Duodenal mucosa (tissue), 2 donors: ENCODE results near the gene DIDO1.
"Not testable (repeated sequence)": the region's sequence is repeated elsewhere in the genome, so short reads cannot be mapped to it uniquely, and the experiment has no call there.

Experiments
- H3K27ac ChIP-seq: one replicate; pipeline ENCODE4 v1.7.0; 2013; ENCODE audit warnings: low read depth, low read length
- H3K27me3 ChIP-seq, 2 donors: one replicate each; pipeline ENCODE4 v1.7.0; 2013; ENCODE audit warnings: low read length in 2 of 2, control low read depth in 1 of 2; ENCODE audit not compliant: insufficient read depth in 2 of 2, control insufficient read depth in 1 of 2
- H3K36me3 ChIP-seq, 2 donors: one replicate each; pipeline ENCODE4 v1.7.0; 2013; ENCODE audit warnings: low read length in 2 of 2, control low read depth in 1 of 2; ENCODE audit not compliant: insufficient read depth in 2 of 2, control insufficient read depth in 1 of 2
- H3K4me1 ChIP-seq, 2 donors: one replicate each; pipeline ENCODE4 v1.7.0; 2013; ENCODE audit warnings: low read length in 2 of 2, control low read depth in 1 of 2; ENCODE audit not compliant: insufficient read depth in 2 of 2, control insufficient read depth in 1 of 2
- H3K4me3 ChIP-seq, 2 donors: one replicate each; pipeline ENCODE4 v1.7.0; 2013; ENCODE audit warnings: low read length in 2 of 2, low read depth in 1 of 2
- H3K9ac ChIP-seq, 2 donors: one replicate each; pipeline ENCODE4 v1.7.0; 2013; ENCODE audit warnings: low read length in 2 of 2, low read depth in 1 of 2
- H3K9me3 ChIP-seq, 2 donors: one replicate each; pipeline ENCODE4 v1.7.0; 2013; ENCODE audit warnings: low read length in 2 of 2, control low read depth in 1 of 2; ENCODE audit not compliant: control insufficient read depth in 1 of 2

DIDO1 gene

DNA sequence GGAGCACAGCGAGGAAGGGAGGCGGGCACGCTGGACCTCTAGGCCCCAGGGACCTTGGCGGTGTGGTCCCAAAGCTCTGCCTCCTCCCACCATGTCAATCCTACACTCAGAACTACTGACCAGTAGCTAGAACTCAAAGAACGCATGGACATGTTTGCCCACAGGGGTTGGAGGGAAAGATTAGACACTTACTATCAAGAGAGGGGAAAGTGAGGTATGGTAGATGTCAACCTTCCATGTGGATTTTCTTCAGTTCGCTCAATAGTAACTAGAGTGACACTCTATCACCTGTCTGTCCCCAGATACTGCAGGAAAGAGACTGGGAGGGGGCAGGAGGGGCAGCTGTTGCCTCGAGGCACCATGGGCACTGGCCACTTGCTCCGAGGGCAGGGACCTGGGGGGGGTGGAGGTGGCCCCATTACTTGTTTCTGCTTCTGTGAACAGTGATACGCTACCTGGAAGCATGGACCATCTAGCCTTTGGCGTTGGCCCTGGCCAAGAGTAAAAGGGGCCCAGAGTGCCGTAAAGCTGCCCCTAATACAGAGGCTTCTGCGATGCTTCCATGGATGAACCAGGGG lies 912 bp upstream of the DIDO1 start:
- H3K9ac ChIP-seq: peak overlapping the region in 1 of 2 donors; percentile 87
- H3K27me3 ChIP-seq: no peaks in the 10 kb centered on the region
- H3K4me3 ChIP-seq: peak overlapping the region; percentile 92 to 93
- H3K4me1 ChIP-seq: peaks cover 52 to 56% of the 10 kb centered on the region in 2 donors
- H3K9me3 ChIP-seq: no peaks in the 10 kb centered on the region
- no peak overlapping the region for H3K27ac ChIP-seq
- H3K36me3 ChIP-seq: no peaks in the 10 kb centered on the region

DNA sequence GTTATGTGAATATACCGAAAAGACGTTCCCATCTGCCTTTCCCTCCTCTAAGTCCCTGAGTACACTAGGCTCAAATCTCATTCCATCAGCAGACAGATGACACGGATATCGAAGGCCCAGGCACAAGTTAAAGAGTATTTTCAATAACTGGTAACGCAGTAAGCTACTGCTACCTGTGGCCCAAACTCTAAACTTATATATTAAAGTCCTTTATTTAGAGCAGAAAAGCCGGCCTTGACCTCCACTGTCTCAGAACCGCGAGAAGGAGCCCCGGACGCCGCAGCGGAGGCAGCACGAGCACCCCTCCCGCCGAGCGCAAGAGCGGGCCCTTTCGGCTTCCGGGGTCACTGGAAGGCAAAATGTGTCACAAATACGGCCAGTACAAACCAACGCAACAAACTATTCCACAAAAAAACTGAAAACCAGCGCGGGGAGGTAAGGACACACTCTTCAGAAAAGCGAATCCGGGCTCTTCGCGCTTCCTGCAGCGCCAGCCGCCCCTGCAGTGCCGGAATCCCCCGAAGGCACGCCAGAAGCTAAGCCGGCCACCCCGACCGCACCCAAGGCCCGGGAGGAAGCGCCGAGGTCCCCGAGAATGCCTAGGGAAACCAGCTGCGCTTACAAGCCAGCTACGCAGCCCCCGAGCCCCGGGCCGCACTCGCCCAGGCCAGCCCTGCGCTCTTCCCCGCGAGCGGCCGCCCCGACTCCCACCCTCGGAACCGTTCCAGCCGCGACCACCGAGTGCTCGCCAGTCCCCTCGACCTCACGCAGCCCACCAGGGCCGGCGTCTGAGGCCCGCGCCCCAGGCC lies 681 bp downstream of the DIDO1 start:
- no peaks in the 10 kb centered on the region for H3K36me3 ChIP-seq
- H3K4me3 ChIP-seq: peak overlapping the region; percentile 91 to 92
- no peaks in the 10 kb centered on the region for H3K9me3 ChIP-seq
- H3K4me1 ChIP-seq: peaks cover 58 to 70% of the 10 kb centered on the region in 2 donors
- H3K9ac ChIP-seq: peak overlapping the region; percentile 94 to 96
- H3K27ac ChIP-seq: peak overlapping the region; percentile 93
- no peaks in the 10 kb centered on the region for H3K27me3 ChIP-seq

DNA sequence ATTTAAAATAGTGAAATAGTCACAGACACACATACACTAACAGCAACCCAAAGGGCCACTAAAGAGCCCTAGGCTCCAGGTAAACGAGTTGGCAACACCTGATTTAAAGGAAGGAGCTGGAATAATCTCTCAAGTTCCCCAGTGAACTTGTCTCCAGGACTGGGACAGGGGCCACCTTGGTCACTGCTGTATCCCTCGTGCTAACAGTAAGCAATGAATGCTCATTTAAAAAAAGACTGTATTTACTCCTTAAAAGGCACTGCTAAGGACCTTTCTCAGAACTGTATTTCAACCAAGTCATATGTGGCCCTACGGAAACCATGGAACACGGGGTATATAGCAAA lies 1.3 kb downstream of the DIDO1 start:
- H3K4me3 ChIP-seq: peak overlapping the region; percentile 91 to 92
- no peaks in the 10 kb centered on the region for H3K27me3 ChIP-seq
- no peaks in the 10 kb centered on the region for H3K9me3 ChIP-seq
- no peaks in the 10 kb centered on the region for H3K36me3 ChIP-seq
- H3K4me1 ChIP-seq: peaks cover 61 to 75% of the 10 kb centered on the region in 2 donors
- peak overlapping the region; percentile 93 for H3K27ac ChIP-seq
- peak overlapping the region; percentile 94 to 96 for H3K9ac ChIP-seq

DNA sequence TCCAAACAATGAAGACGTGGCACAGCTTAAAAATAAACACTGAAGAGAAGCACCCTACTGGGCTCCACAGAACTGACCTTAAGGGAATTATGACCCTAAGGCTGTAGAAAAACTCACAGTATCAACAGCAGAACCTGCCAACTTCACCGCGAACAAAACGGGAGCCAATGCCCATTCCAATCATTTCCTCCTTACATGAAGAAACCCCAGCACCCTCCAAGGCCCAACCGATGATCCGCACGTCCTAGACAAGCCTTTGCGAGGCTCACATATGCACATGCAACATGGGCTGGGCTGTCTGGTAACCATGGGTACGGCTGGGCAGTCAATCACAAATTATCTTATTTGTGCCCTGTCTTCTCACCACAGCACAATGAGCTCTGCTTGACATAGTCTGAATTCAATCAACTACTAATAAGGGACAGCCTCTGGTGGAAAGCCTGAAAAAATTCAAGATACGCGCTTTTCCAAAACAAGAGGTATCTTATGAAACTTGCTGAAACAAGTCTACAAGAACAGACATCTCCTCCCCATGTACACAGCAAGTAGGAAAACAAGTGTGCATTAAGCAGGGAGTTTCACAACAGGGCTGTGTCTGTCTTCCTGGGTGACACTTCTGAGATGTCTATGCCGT lies 1.7 kb downstream of the DIDO1 start:
- Histone ChIP-seq H3K27me3 (no peaks in the 10 kb centered on the region), H3K4me1 (peaks cover 66 to 75% of the 10 kb centered on the region in 2 donors), H3K9ac (peak overlapping the region; percentile 94 to 96), H3K36me3 (no peaks in the 10 kb centered on the region), H3K27ac (peak overlapping the region; percentile 93), H3K4me3 (peak overlapping the region; percentile 91 to 92), H3K9me3 (no peaks in the 10 kb centered on the region)

DNA sequence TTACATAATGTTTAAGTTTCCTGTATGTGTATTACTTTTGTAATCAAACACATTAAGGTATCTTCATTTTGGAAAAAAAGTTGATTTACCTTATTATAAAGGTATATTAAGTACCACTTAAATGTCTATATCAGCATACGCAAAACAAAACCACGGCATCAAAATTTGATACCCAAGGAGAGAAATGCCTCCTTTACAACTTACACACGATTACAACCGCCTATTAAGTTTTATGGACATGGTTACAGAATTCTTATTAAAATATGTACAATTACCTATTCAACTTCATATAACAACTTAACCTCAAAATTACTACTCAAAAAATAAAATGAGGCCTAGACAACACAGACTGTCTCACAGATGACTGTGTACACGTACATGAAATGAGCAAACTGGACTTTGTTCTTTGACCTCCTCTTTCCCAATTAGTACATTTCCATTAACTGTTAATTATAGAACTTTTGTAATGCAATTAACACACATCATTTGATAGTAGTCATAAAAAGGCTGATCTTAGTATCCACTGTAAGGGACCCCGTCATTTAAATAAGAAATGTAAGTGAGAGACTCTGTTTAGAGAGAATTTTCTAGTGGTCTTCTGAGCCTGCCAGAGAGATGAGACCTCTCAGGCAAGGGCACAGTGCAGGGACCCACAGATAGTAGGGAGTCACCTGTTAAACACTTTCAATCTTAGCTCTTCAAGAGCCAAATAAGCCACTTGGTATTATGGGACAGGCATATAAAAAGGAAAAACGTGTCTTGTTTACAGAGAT lies 2.5 kb downstream of the DIDO1 start:
- Histone ChIP-seq H3K36me3 (no peaks in the 10 kb centered on the region), H3K27ac (peak overlapping the region; percentile 93), H3K4me1 (peaks cover 69 to 79% of the 10 kb centered on the region in 2 donors), H3K9me3 (no peaks in the 10 kb centered on the region), H3K4me3 (peak overlapping the region; percentile 91 to 92), H3K27me3 (no peaks in the 10 kb centered on the region), H3K9ac (peak overlapping the region; percentile 94 to 96)

DNA sequence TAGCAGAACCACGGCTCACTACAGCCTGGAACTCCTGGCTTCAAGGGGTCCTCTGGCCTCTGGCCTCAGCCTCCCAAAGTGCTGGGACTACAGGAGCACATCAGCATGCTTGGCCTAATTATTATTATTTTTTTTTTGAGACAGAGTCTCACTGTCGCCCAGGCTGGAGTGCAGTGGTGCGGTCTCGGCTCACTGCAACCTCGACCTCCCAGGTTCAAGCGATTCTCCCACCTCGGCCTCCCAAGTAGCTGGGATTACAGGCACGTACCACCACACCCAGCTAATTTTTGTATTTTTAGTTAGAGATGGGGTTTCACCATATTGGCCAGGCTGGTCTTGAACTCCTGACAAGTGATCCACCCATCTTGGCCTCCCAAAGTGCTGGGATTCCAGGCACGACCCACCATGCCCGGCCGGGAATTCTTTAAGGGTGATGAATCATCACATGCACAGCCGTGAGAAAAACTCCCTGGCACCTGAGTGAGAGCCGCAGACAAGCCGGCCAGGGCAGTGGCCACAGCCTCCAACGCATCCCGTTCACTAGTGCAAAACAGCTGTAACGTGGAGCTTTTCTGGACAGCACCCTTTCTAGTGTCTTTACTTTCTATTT lies 3.1 kb downstream of the DIDO1 start:
- peak overlapping the region; percentile 33 for H3K27ac ChIP-seq
- H3K4me3 ChIP-seq: peak overlapping the region; percentile 38 to 91
- H3K4me1 ChIP-seq: peaks cover 69 to 79% of the 10 kb centered on the region in 2 donors
- H3K36me3 ChIP-seq, H3K9me3 ChIP-seq, H3K27me3 ChIP-seq: not testable (repeated sequence)
- peak overlapping the region in 1 of 2 donors; percentile 94 for H3K9ac ChIP-seq

DNA sequence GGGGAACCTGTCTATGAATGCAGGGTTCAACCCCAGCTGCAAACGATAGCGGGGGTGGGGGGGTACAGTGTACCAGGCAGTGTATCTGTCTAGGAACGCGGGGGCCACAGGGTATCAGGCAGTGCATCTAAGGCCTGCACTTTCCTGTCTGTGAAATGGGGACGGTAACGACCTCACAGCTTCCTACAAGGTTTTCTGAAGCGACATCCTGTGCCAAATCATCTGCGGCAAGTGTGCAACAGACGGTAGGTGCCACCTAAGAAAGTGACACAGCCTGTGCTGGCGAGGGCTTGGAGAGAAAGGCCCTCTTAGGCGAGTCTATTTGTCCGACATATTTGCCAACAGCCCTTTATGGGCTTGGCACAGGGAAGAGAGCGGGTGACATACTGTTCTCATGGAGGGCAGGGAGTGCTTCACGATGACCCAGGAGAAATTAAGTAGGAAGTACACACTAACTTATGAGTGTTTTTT lies 3.8 kb downstream of the DIDO1 start:
- H3K9me3 ChIP-seq: no peaks in the 10 kb centered on the region
- peaks cover 69 to 79% of the 10 kb centered on the region in 2 donors for H3K4me1 ChIP-seq
- no peaks in the 10 kb centered on the region for H3K36me3 ChIP-seq
- peak overlapping the region; percentile 31 to 38 for H3K4me3 ChIP-seq
- no peaks in the 10 kb centered on the region for H3K27me3 ChIP-seq
- peak overlapping the region in 1 of 2 donors; percentile 6 for H3K9ac ChIP-seq
- no peak overlapping the region for H3K27ac ChIP-seq

DNA sequence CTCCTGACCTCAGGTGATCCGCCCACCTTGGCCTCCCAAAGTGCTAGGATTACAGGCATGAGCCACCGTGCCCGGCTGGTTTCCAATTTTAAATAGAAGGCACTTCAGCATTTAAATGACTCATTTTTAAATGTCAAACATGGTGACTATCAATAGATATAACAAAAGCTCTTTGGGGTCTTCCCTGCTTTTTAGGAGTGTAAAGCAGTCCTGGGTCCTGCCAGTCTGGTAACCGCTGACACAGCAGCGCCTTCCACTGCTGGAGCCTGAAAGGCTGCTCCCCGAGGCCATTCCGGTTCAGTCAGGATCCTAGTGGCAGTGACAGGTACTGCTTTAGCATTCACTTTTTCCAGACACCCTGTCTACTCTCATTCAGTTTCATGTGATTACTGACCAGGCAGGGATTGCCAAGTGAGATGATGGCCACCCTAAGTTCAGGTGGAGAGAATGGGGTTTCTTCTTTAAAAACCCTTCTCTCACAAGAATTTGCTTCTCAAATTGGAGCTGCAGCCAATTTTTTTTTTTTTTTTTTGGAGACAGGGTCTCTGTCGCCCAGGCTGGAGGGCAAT lies 5.1 kb downstream of the DIDO1 start:
- Histone ChIP-seq H3K27me3 (no peaks in the 10 kb centered on the region), H3K4me1 (peaks cover 70 to 84% of the 10 kb centered on the region in 2 donors), H3K9ac (peak overlapping the region in 1 of 2 donors; percentile 4), H3K4me3 (peak overlapping the region in 1 of 2 donors; percentile 1), H3K27ac (no peak overlapping the region), H3K9me3 (no peaks in the 10 kb centered on the region), H3K36me3 (no peaks in the 10 kb centered on the region)

DNA sequence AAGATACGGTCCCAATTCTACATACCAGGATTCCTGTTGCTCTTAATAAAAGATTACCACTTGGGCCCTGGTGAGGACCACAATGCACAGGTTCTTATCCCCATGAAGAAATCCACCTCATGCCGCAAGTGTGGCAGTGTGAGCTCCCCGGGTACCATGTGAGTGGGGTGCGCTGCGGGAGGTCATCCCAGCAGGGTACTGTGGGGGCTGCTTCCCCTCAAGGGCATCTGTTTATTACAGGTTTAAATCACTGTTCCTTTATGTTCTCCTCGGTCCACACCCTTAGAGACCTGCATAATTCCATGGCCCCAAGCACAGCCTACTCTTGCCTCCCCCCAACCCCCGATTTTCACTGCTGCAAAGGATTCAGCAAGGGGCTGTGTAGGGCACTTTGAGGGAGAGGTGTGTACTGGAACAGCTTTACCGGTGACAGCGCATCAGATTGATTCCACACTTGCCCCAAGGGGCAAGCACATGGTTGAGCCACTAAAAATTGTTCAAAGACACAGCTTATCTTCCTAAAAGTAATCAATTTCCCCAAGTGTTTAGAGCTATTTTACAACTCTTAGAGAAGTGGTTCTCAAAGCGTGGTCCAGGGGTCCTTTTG lies 6.2 kb downstream of the DIDO1 start:
- H3K9ac ChIP-seq: no peak overlapping the region
- H3K9me3 ChIP-seq: no peaks in the 10 kb centered on the region
- no peaks in the 10 kb centered on the region for H3K36me3 ChIP-seq
- no peak overlapping the region for H3K27ac ChIP-seq
- no peak overlapping the region for H3K4me3 ChIP-seq
- no peaks in the 10 kb centered on the region for H3K27me3 ChIP-seq
- H3K4me1 ChIP-seq: peaks cover 73 to 89% of the 10 kb centered on the region in 2 donors
